Panc1 (cell line): ENCODE data around the gene ADAM12. TPM values are rescaled to one million over a fixed set of nuclear protein-coding genes. Genes with fewer than 3 reads are reported as not detected.

Source experiments
- ATAC-seq: fragments of 200-7000 bp; cut with Tn5 transposase; 2 replicates; pipeline ENCODE4 v1.9.1; 2020; ENCODE audit warnings: mild to moderate bottlenecking, moderate library complexity
- BruUV-seq: library from RNA; stranded (reverse); fragments of 400-500 nt; replicated peaks from 2 replicates; lab custom pipeline; 2021; lab: Mats Ljungman, UMichigan
- CTCF ChIA-PET: fragments of 300-600 bp; sonication (Branson Sonifier 250); formaldehyde crosslinking; loops from one replicate; lab custom pipeline; 2022; ENCODE audit warnings: antibody characterized with exemption; lab: Charles Lee
- POLR2A ChIA-PET: fragments of 300-600 bp; sonication (Branson Sonifier 250); formaldehyde crosslinking; loops from one replicate; lab custom pipeline; 2022; ENCODE audit warnings: antibody characterized with exemption; lab: Charles Lee
- DNase-seq: peaks from one replicate; pipeline ENCODE4 v3.0.0-alpha.2; 2010; ENCODE audit warnings: low read depth, low spot score
- H3K27ac ChIP-seq: 2 replicates; pipeline ENCODE4 v1.5.1; 2011; ENCODE audit warnings: mild to moderate bottlenecking, low read length, inconsistent platforms
- H3K27me3 ChIP-seq: fragments of 200-500 bp; sonication (Bioruptor generic); 2 replicates; pipeline ENCODE4 v1.6.0; 2014; ENCODE audit warnings: low read length, inconsistent platforms; ENCODE audit not compliant: control insufficient read depth, insufficient read depth
- H3K36me3 ChIP-seq: fragments of 200-500 bp; sonication (Bioruptor generic); 2 replicates; pipeline ENCODE4 v1.5.1; 2014; ENCODE audit warnings: inconsistent platforms, mild to moderate bottlenecking, low read length, moderate library complexity; ENCODE audit not compliant: control insufficient read depth, insufficient read depth
- H3K4me1 ChIP-seq: 2 replicates; pipeline ENCODE4 v1.5.1; 2011; ENCODE audit warnings: inconsistent platforms, mild to moderate bottlenecking, low read length, moderate library complexity; ENCODE audit not compliant: control insufficient read depth, insufficient read depth
- H3K4me3 ChIP-seq, 2 experiments: 2 replicates each; pipeline ENCODE4 v1.5.1; 2011 to 2012; ENCODE audit warnings: low read depth in 2 of 2, low read length in 2 of 2, mild to moderate bottlenecking in 2 of 2, inconsistent platforms in 1 of 2, moderate library complexity in 1 of 2
- H3K9me3 ChIP-seq: fragments of 200-500 bp; sonication (Bioruptor generic); 2 replicates; pipeline ENCODE4 v1.5.1; 2014; ENCODE audit warnings: low read depth, mild to moderate bottlenecking, inconsistent platforms, low read length, moderate library complexity; ENCODE audit not compliant: control insufficient read depth, insufficient read depth
- POLR2AphosphoS5 ChIP-seq: IDR thresholded peaks from 2 replicates; pipeline ENCODE4 v1.6.1; 2012; ENCODE audit warnings: mild to moderate bottlenecking, low read depth, low read length, moderate library complexity
- REST ChIP-seq, 2 experiments: IDR thresholded peaks; 2 replicates each; pipeline ENCODE4 v1.6.1; 2011 to 2012; ENCODE audit warnings: low read depth in 2 of 2, control low read depth in 1 of 2, low read length in 1 of 2, mild to moderate bottlenecking in 1 of 2, moderate library complexity in 1 of 2; ENCODE audit not compliant: insufficient read depth in 1 of 2
- SIN3A ChIP-seq: IDR thresholded peaks from 2 replicates; pipeline ENCODE4 v1.6.1; 2012; ENCODE audit warnings: low read depth, mild to moderate bottlenecking, low read length, moderate library complexity, borderline replicate concordance; ENCODE audit not compliant: insufficient read depth
- TCF7L2 ChIP-seq: IDR thresholded peaks from 2 replicates; pipeline ENCODE4 v1.6.1; 2011; ENCODE audit warnings: mild to moderate bottlenecking, low read depth, low read length, inconsistent platforms
- in situ Hi-C: cut with HindIII; loops from 2 replicates; pipeline ENCODE4 v1.10.0; 2016; ENCODE audit warnings: low sequenced_read_pairs, low pct_unique_long_range_greater_than_20kb
- intact Hi-C: fragments of 100-400 bp; cut with micrococcal nuclease; formaldehyde crosslinking; loops from one replicate; pipeline ENCODE4 v1.10.0; 2022; ENCODE audit not compliant: unreplicated experiment
- total RNA-seq: library from RNA; stranded (reverse); gene quantifications from one replicate; pipeline ENCODE4 v1.2.1, GENCODE V29; 2021; ENCODE audit not compliant: unreplicated experiment
- TF ChIP-seq, protein P1 (sequence below): fragments of 450-650 bp; IDR thresholded peaks from 2 replicates; pipeline ENCODE4 v1.5.1; 2017; ENCODE audit warnings: mild to moderate bottlenecking

Gene ADAM12
- total RNA-seq, 1 experiment from 2014 or later: 0.10 TPM

DNA sequence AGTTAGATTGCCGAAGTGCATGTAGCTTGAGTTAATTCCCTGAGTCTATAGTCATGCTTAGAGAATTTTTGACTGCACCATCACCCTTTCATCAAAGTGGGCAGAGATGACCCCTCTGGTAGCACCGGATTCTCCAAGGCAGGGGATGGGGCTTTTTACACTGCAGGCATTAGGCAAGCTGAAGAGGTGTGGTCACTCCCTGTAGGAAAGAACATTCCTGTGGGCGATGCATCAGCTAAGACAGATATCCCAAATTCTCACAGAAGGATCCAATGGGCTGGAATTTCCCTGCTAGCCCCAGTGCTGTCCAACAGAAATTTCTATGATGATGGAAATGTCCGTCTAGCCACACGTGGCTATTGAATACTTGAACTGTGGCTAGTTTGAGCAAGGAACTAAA is 118.2 kb downstream of the ADAM12 start:
- POLR2A ChIA-PET: no interaction called here
- Histone ChIP-seq H3K4me3 (no peak overlapping the region), H3K9me3 (no peaks in the 10 kb centered on the region), H3K36me3 (no peaks in the 10 kb centered on the region), H3K27ac (no peak overlapping the region), H3K27me3 (no peaks in the 10 kb centered on the region), H3K4me1 (no peaks in the 10 kb centered on the region)
- CTCF ChIA-PET: no interaction called here
- no peak for DNase-seq
- in situ Hi-C loops: no loop called here
- no peak for ATAC-seq
- TF ChIP-seq, protein P1, sequence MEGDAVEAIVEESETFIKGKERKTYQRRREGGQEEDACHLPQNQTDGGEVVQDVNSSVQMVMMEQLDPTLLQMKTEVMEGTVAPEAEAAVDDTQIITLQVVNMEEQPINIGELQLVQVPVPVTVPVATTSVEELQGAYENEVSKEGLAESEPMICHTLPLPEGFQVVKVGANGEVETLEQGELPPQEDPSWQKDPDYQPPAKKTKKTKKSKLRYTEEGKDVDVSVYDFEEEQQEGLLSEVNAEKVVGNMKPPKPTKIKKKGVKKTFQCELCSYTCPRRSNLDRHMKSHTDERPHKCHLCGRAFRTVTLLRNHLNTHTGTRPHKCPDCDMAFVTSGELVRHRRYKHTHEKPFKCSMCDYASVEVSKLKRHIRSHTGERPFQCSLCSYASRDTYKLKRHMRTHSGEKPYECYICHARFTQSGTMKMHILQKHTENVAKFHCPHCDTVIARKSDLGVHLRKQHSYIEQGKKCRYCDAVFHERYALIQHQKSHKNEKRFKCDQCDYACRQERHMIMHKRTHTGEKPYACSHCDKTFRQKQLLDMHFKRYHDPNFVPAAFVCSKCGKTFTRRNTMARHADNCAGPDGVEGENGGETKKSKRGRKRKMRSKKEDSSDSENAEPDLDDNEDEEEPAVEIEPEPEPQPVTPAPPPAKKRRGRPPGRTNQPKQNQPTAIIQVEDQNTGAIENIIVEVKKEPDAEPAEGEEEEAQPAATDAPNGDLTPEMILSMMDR: no peak
- TF ChIP-seq SIN3A (no peak), TCF7L2 (no peak), REST (IDR thresholded peaks at IDR 0.05; ENCODE audit: insufficient read depth in 1 of 2, low read depth in 2 of 2, low read length in 1 of 2) (no peak), POLR2AphosphoS5 (no peak)
- no TSS peak for BruUV-seq
- intact Hi-C loops: no loop called here

DNA sequence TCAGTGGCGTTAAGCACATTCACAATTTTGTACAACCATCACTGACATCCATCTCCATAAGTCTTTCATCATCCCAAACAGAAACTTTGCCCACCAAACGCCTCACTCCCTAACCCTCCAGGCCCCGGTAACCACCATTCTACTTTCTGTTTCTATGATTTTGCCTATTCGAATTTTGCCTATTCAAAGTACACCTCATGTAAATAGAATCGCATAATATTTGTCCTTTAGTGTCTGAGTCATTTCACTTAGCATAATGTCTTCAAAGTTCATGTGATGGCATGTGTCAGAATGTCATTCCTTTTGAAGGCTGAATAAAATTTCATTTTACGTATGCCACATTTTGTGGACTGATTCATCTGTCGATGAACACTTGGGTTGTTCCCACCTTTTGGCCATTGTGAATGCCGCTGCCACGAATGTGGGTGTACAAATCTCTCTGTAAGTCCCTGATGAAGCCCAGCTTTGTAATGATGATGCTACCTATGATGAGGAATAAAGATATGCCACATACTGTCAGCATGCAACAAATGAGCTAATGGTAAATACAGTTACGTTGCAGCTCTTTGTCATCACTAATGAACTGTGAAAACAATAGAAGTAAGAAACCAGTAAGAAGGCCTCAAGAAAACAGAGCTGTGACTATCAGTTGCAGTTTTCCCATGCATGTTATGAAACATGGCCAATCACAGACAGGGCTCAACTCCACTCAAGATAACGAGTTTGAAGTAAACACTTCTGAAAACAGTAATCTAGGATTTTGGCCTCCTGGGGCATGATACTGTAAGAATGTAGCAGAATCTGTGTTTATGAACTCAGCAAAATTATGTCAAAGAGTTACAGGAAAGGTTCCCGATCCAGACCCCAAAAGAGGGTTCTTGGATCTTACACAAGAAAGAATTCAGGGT is 120.0 kb downstream of the ADAM12 start:
- intact Hi-C loops (no loop called here), in situ Hi-C loops (no loop called here)
- no peak overlapping the region for H3K4me3 ChIP-seq
- H3K27me3 ChIP-seq: no peaks in the 10 kb centered on the region
- no peaks in the 10 kb centered on the region for H3K9me3 ChIP-seq
- no peak for DNase-seq
- H3K27ac ChIP-seq: no peak overlapping the region
- no peaks in the 10 kb centered on the region for H3K36me3 ChIP-seq
- BruUV-seq: no TSS peak
- no peaks in the 10 kb centered on the region for H3K4me1 ChIP-seq
- TF ChIP-seq POLR2AphosphoS5 (no peak), REST (IDR thresholded peaks at IDR 0.05; ENCODE audit: insufficient read depth in 1 of 2, low read depth in 2 of 2, low read length in 1 of 2) (no peak), TCF7L2 (no peak), SIN3A (no peak)
- TF ChIP-seq, protein P1: no peak
- ATAC-seq: no peak
- POLR2A ChIA-PET: no interaction called here
- CTCF ChIA-PET: no interaction called here
